Mesenchymal stem cell (in vitro differentiated cells and primary cell): Measurements from ENCODE around the gene ARHGAP42.
"Not testable (repeated sequence)": the region's sequence is repeated elsewhere in the genome, so short reads cannot be mapped to it uniquely, and the experiment has no call there.

Experiments used
- DNase-seq: peaks from one replicate; pipeline ENCODE4 v3.0.0-alpha.2; 2013
- H2AFZ ChIP-seq: one replicate; pipeline ENCODE4 v1.6.1; 2013; ENCODE audit warnings: low read depth, mild to moderate bottlenecking, control low read depth, inconsistent platforms, low read length, moderate library complexity
- H2AK5ac ChIP-seq: 2 replicates; pipeline ENCODE4 v1.6.1; 2013; ENCODE audit warnings: low read length, moderate library complexity, mild to moderate bottlenecking, inconsistent platforms; ENCODE audit not compliant: severe bottlenecking
- H2BK120ac ChIP-seq: one replicate; pipeline ENCODE4 v1.6.1; 2013; ENCODE audit warnings: low read depth, mild to moderate bottlenecking, inconsistent platforms, low read length, moderate library complexity
- H2BK12ac ChIP-seq, 2 experiments: one replicate each; pipeline ENCODE4 v1.6.1; 2013; ENCODE audit warnings: inconsistent platforms in 2 of 2, low read length in 2 of 2, mild to moderate bottlenecking in 2 of 2, moderate library complexity in 2 of 2, control low read depth in 1 of 2
- H2BK15ac ChIP-seq: one replicate; pipeline ENCODE4 v1.6.1; 2013; ENCODE audit warnings: mild to moderate bottlenecking, low read depth, inconsistent platforms; ENCODE audit not compliant: poor library complexity, severe bottlenecking
- H2BK5ac ChIP-seq: 2 replicates; pipeline ENCODE4 v1.6.1; 2013; ENCODE audit warnings: low read depth, mild to moderate bottlenecking, low read length, control low read depth, inconsistent platforms; ENCODE audit not compliant: poor library complexity, severe bottlenecking
- H3K14ac ChIP-seq, 2 experiments: one replicate each; pipeline ENCODE4 v1.6.1; 2013; ENCODE audit warnings: inconsistent platforms in 2 of 2, low read length in 2 of 2, control low read depth in 1 of 2, mild to moderate bottlenecking in 1 of 2, moderate library complexity in 1 of 2
- H3K18ac ChIP-seq, 2 experiments: one replicate each; pipeline ENCODE4 v1.6.1; 2013; ENCODE audit warnings: inconsistent platforms in 2 of 2, low read length in 2 of 2, control low read depth in 1 of 2, low read depth in 1 of 2, mild to moderate bottlenecking in 1 of 2
- H3K23ac ChIP-seq, 2 experiments: one replicate each; pipeline ENCODE4 v1.6.1; 2013; ENCODE audit warnings: inconsistent platforms in 2 of 2, low read length in 2 of 2, mild to moderate bottlenecking in 2 of 2, moderate library complexity in 2 of 2, control low read depth in 1 of 2
- H3K27ac ChIP-seq: 2 replicates; pipeline ENCODE4 v1.5.1; 2013; ENCODE audit warnings: mild to moderate bottlenecking, moderate library complexity, low read length, control low read depth, inconsistent platforms; ENCODE audit not compliant: poor library complexity, severe bottlenecking
- H3K27me3 ChIP-seq, 2 experiments: 2 replicates each; pipeline versions ENCODE4 v1.6.1 to v1.7.0; 2013; ENCODE audit warnings: low read length in 2 of 2, mild to moderate bottlenecking in 2 of 2, moderate library complexity in 2 of 2, control low read depth in 1 of 2, inconsistent platforms in 1 of 2; ENCODE audit not compliant: control insufficient read depth in 1 of 2, insufficient read depth in 1 of 2
- H3K36me3 ChIP-seq, 2 experiments: 2 replicates each; pipeline versions ENCODE4 v1.6.1 to v1.7.0; 2013; ENCODE audit warnings: low read length in 2 of 2, control low read depth in 1 of 2, inconsistent platforms in 1 of 2, low read depth in 1 of 2, mild to moderate bottlenecking in 1 of 2; ENCODE audit not compliant: insufficient read depth in 2 of 2, control insufficient read depth in 1 of 2
- H3K4ac ChIP-seq, 2 experiments: one replicate each; pipeline ENCODE4 v1.6.1; 2013; ENCODE audit warnings: inconsistent platforms in 2 of 2, low read length in 2 of 2, mild to moderate bottlenecking in 2 of 2, moderate library complexity in 2 of 2, control low read depth in 1 of 2, low read depth in 1 of 2
- H3K4me1 ChIP-seq: 2 replicates; pipeline ENCODE4 v1.6.1; 2013; ENCODE audit warnings: low read depth, low read length, control low read depth; ENCODE audit not compliant: control insufficient read depth, insufficient read depth
- H3K4me2 ChIP-seq: 2 replicates; pipeline ENCODE4 v1.6.1; 2013; ENCODE audit warnings: low read length, mild to moderate bottlenecking, inconsistent platforms; ENCODE audit not compliant: poor library complexity, severe bottlenecking
- H3K4me3 ChIP-seq, 2 experiments: 2 replicates each; pipeline versions ENCODE4 v1.5.1 to v1.7.0; 2013; ENCODE audit warnings: low read length in 2 of 2, mild to moderate bottlenecking in 2 of 2, control low read depth in 1 of 2, low read depth in 1 of 2; ENCODE audit not compliant: insufficient read depth in 1 of 2
- H3K79me1 ChIP-seq: replicated peaks from 2 replicates; pipeline ENCODE4 v1.6.1; 2013; ENCODE audit warnings: mild to moderate bottlenecking, control low read depth, low read length, inconsistent platforms; ENCODE audit not compliant: poor library complexity, severe bottlenecking
- H3K9ac ChIP-seq: 2 replicates; pipeline ENCODE4 v1.7.0; 2013; ENCODE audit warnings: mild to moderate bottlenecking, low read length, moderate library complexity
- H3K9me3 ChIP-seq: 2 replicates; pipeline ENCODE4 v1.7.0; 2013; ENCODE audit warnings: mild to moderate bottlenecking, low read length; ENCODE audit not compliant: control insufficient read depth
- H4K8ac ChIP-seq: one replicate; pipeline ENCODE4 v1.6.1; 2013; ENCODE audit warnings: inconsistent platforms, mild to moderate bottlenecking, low read length, moderate library complexity
- H4K91ac ChIP-seq: one replicate; pipeline ENCODE4 v1.6.1; 2013; ENCODE audit warnings: mild to moderate bottlenecking, low read length, inconsistent platforms
- WGBS: methylation state at CpG from one replicate; pipeline ENCODE4 v1.1.7; 2013; ENCODE audit warnings: mixed read lengths; 5-methylcytosine and 5-hydroxymethylcytosine counted together

The ARHGAP42 gene

DNA sequence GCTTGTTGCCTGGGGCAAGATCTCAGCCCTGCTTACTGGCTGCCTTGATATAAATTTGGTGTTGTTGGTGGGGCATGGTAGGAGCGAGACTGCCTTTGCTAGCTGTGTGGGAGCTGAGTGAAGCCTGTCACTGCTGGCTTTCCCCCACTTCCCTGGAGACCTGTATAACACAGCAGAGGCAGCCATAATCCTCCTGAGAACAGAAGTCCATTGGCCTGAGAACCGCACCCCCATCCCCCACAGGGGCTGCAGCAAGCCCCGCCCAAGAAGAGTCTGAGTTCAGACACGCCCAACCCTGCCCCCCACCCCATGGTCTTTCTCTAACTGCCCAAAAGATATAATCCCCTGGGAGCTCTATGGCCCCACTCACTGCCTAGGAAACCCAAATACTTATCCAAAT, 39.2 kb upstream of the ARHGAP42 start:
- Histone ChIP-seq H3K27ac (no peak overlapping the region), H2AFZ (no peak overlapping the region), H4K8ac (no peak overlapping the region), H3K79me1 (no peaks in the 10 kb centered on the region), H3K4me3 (no peak overlapping the region), H4K91ac (no peak overlapping the region), H2BK12ac (no peak overlapping the region), H3K4me1 (no peaks in the 10 kb centered on the region), H2BK120ac (no peak overlapping the region), H3K9me3 (peaks cover 12% of the 10 kb centered on the region), H3K23ac (no peak overlapping the region), H3K27me3 (no peaks in the 10 kb centered on the region), H3K18ac (no peak overlapping the region), H3K36me3 (no peaks in the 10 kb centered on the region), H3K4me2 (no peak overlapping the region), H2BK15ac (no peak overlapping the region), H2AK5ac (no peak overlapping the region), H3K14ac (peak overlapping the region in 1 of 2 experiments; percentile 26), H3K4ac (no peak overlapping the region), H3K9ac (no peak overlapping the region), H2BK5ac (no peak overlapping the region)
- DNase-seq, result no peak
- WGBS, result 72% methylated on average over 3 of the region's 4 CpGs

DNA sequence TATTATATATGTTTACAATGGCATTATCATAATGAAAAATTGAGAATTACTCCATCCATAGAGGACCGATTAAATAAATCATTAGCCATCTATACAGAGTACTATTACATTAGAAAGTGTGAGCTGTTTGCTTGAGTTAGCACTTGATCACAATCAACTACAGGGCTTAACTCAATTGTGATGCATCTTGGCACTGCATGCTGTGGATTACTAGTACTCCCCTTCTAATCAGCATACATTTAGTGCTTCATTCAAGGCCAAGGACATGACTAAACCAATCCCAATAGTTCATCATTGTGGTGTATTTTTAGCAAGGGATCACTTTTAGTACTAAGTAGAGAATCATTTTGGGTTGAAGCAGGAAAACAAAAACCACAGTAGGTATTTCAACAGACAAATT, 23.5 kb upstream of the ARHGAP42 start:
- Histone ChIP-seq H3K18ac (no peak overlapping the region), H2AFZ (no peak overlapping the region), H3K23ac (no peak overlapping the region), H3K27ac (no peak overlapping the region), H3K4ac (no peak overlapping the region), H3K4me3 (no peak overlapping the region), H4K91ac (no peak overlapping the region), H3K9me3 (no peaks in the 10 kb centered on the region), H3K9ac (no peak overlapping the region), H4K8ac (no peak overlapping the region), H2BK15ac (no peak overlapping the region), H2BK5ac (no peak overlapping the region), H3K14ac (no peak overlapping the region), H3K36me3 (no peaks in the 10 kb centered on the region), H2BK12ac (no peak overlapping the region), H2BK120ac (no peak overlapping the region), H3K27me3 (no peaks in the 10 kb centered on the region), H2AK5ac (no peak overlapping the region), H3K4me1 (no peaks in the 10 kb centered on the region), H3K79me1 (no peaks in the 10 kb centered on the region), H3K4me2 (no peak overlapping the region)
- WGBS, result no CpG with 5 or more reads among the region's 1 CpG
- no peak for DNase-seq

DNA sequence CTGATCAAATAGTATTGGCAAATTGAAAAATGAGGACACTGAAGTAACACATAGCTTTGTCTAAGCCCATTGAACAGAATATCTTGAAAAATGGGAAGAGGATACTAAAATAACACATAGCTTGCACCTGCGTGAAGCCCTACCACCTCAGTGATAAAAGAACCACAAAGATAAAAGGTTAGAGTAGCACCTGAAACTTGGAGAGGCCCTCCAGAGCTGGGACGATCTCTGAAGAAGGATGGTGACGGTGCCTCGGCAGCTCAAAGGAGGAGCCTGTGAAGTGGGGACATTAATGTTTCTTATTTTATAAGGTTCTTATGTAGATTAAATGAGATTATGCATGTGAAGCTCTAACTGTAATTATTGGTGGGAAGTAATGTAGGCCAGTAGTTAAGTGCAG, 23.1 kb upstream of the ARHGAP42 start:
- Histone ChIP-seq H4K8ac (no peak overlapping the region), H2BK12ac (no peak overlapping the region), H2BK5ac (no peak overlapping the region)

DNA sequence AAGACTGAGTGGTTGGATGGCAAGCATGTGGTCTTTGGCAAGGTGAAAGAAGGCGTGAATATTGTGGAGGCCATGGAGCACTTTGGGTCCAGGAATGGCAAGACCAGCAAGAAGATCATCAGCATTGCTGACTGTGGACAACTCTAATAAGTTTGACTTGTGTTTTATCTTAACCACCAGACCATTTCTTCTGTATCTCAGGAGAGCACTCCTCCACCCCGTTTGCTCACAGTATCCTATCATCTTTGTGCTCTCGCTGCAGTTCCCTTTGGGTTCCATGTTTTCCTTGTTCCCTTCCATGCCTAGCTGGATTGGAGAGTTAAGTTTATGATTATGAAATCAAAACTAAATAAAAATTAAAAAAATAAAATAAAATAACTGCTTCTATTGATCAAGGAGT, 20.3 kb upstream of the ARHGAP42 start:
- not testable (repeated sequence) for H3K4me1 ChIP-seq, H3K4ac ChIP-seq, H3K9me3 ChIP-seq, H3K18ac ChIP-seq, H3K4me2 ChIP-seq, H2AFZ ChIP-seq, H2BK5ac ChIP-seq, H2BK12ac ChIP-seq, H3K4me3 ChIP-seq, H2BK120ac ChIP-seq, H2AK5ac ChIP-seq, H3K79me1 ChIP-seq, H4K91ac ChIP-seq, H3K9ac ChIP-seq, H3K23ac ChIP-seq, H4K8ac ChIP-seq, H3K27ac ChIP-seq, H3K14ac ChIP-seq, H3K27me3 ChIP-seq, DNase-seq, H2BK15ac ChIP-seq, H3K36me3 ChIP-seq
- WGBS, result 100% methylated on average over 1 of the region's 3 CpGs

More for the DNA sequence above, 23.1 kb upstream of the ARHGAP42 start:
- Histone ChIP-seq H3K9me3 (no peaks in the 10 kb centered on the region), H3K9ac (no peak overlapping the region), H2BK120ac (no peak overlapping the region), H3K18ac (no peak overlapping the region), H3K27ac (no peak overlapping the region), H4K91ac (no peak overlapping the region), H3K4me1 (no peaks in the 10 kb centered on the region), H3K4me2 (no peak overlapping the region), H3K4ac (no peak overlapping the region), H3K23ac (no peak overlapping the region), H2AFZ (no peak overlapping the region), H3K14ac (no peak overlapping the region), H3K36me3 (no peaks in the 10 kb centered on the region), H2AK5ac (no peak overlapping the region), H3K79me1 (no peaks in the 10 kb centered on the region), H3K4me3 (no peak overlapping the region), H3K27me3 (no peaks in the 10 kb centered on the region), H2BK15ac (no peak overlapping the region)
- no peak for DNase-seq
- WGBS, result 100% methylated on average over 3 of the region's 4 CpGs
